GM23248 (cell line): ENCODE measurements around the gene MMEL1. TPM values are rescaled to one million over a fixed set of nuclear protein-coding genes. Genes with fewer than 3 reads are reported as not detected.
A peak's percentile ranks its signal among the peaks of the same experiment; 100 is the strongest.

Experiments
- DNase-seq: peaks from one replicate; pipeline ENCODE4 v3.0.0-alpha.2; 2015
- H2AFZ ChIP-seq: fragments of 200-600 bp; sonication (generic); 2 replicates; pipeline ENCODE4 v1.6.1; 2016; ENCODE audit warnings: antibody characterized with exemption
- H3F3A ChIP-seq: fragments of 200-600 bp; sonication (generic); 2 replicates; pipeline ENCODE4 v1.6.1; 2016; ENCODE audit warnings: mild to moderate bottlenecking, antibody characterized with exemption, mixed run types; ENCODE audit not compliant: insufficient read depth
- H3K27ac ChIP-seq: fragments of 200-600 bp; sonication (generic); 2 replicates; pipeline ENCODE4 v1.5.1; 2016; ENCODE audit warnings: mild to moderate bottlenecking
- H3K27me3 ChIP-seq: fragments of 200-600 bp; sonication (generic); replicated peaks from 2 replicates; pipeline ENCODE4 v1.6.1; 2016; ENCODE audit warnings: mild to moderate bottlenecking; ENCODE audit not compliant: insufficient read depth
- H3K36me3 ChIP-seq: fragments of 200-600 bp; sonication (generic); 2 replicates; pipeline ENCODE4 v1.6.1; 2016; ENCODE audit warnings: low read depth, mild to moderate bottlenecking
- H3K4me1 ChIP-seq: fragments of 200-600 bp; sonication (generic); 2 replicates; pipeline ENCODE4 v1.6.1; 2016; ENCODE audit warnings: mild to moderate bottlenecking; ENCODE audit not compliant: insufficient read depth
- H3K4me2 ChIP-seq: fragments of 200-600 bp; sonication (generic); one replicate; pipeline ENCODE4 v1.6.1; 2016; ENCODE audit warnings: mild to moderate bottlenecking; ENCODE audit not compliant: unreplicated experiment
- H3K4me3 ChIP-seq: fragments of 200-600 bp; sonication (generic); 2 replicates; pipeline ENCODE4 v1.5.1; 2016; ENCODE audit warnings: mild to moderate bottlenecking
- H3K79me2 ChIP-seq: fragments of 200-600 bp; sonication (generic); 2 replicates; pipeline ENCODE4 v1.6.1; 2016; ENCODE audit warnings: mild to moderate bottlenecking; ENCODE audit not compliant: insufficient read depth
- H3K9ac ChIP-seq: fragments of 200-600 bp; sonication (generic); 2 replicates; pipeline ENCODE4 v1.6.1; 2016; ENCODE audit warnings: mild to moderate bottlenecking
- H3K9me2 ChIP-seq: fragments of 200-600 bp; sonication (generic); 2 replicates; pipeline ENCODE4 v1.6.1; 2016; ENCODE audit warnings: mixed run types, mild to moderate bottlenecking, moderate library complexity; ENCODE audit not compliant: insufficient read depth
- H3K9me3 ChIP-seq: fragments of 200-600 bp; sonication (generic); one replicate; pipeline ENCODE4 v1.6.1; 2017; ENCODE audit warnings: low read depth
- H4K20me1 ChIP-seq: fragments of 200-600 bp; sonication (generic); 2 replicates; pipeline ENCODE4 v1.6.0; 2016; ENCODE audit not compliant: insufficient read depth
- EZH2 ChIP-seq: fragments of 200-600 bp; sonication (generic); IDR thresholded peaks from 2 replicates; pipeline ENCODE4 v1.6.1; 2018; ENCODE audit warnings: antibody characterized with exemption, mild to moderate bottlenecking; ENCODE audit not compliant: insufficient read depth, poor library complexity, severe bottlenecking
- EZH2phosphoT487 ChIP-seq: fragments of 200-600 bp; sonication (generic); IDR thresholded peaks from 2 replicates; pipeline ENCODE4 v1.6.1; 2018; ENCODE audit warnings: antibody characterized with exemption, moderate library complexity, mild to moderate bottlenecking, low read depth; ENCODE audit not compliant: insufficient read depth
- WGBS, 2 experiments: methylation state at CpG; one replicate each; pipeline ENCODE4 v1.1.6; 2015 to 2017; ENCODE audit warnings: low lambda C conversion rate in 2 of 2, low coverage in 1 of 2; ENCODE audit errors: missing lambda C conversion rate in 2 of 2; 5-methylcytosine and 5-hydroxymethylcytosine counted together
- in situ Hi-C: fragments of 300-500 bp; cut with MboI; formaldehyde crosslinking; loops from 2 replicates; pipeline ENCODE4 v1.15.0; 2020
- polyA plus RNA-seq: library from polyadenylated mRNA; unstranded; fragments of >200 nt; fragmentation: Nextera tagmentation; extraction: Ambion mirVana; gene quantifications from 2 replicates; pipeline ENCODE4 v1.2.1, GENCODE V29; 2016
- total RNA-seq: library from RNA; depleted of rRNA; stranded (reverse); fragments of >200 nt; shearing (Covaris generic); gene quantifications from 2 replicates; pipeline ENCODE4 v1.2.3, GENCODE V29; 2014

MMEL1 gene
- total and polyA plus RNA-seq, 2 experiments from 2014 or later = not detected

DNA sequence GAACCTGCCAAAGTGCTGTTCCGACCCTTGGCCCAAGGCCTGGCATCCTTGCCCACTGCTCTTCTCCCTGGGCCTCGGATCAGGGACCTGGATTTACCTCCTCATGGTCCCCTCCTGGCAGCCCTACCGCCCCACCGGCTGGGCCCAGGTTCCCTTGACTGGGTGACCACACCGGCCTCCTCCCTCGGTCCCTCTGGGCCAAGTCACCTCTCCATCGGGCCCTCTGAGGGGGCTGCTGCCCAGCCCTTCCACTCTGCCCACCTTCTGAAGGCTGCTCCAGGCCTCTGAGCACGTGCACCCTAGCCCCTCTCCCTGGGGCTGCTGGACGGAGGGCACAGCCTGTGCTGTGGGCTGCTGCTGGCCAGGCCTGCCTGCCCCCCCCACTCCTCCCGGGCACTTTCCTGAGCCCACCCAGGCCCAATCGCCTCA lies 9.3 kb upstream of the MMEL1 start:
- Histone ChIP-seq H3K4me1 (no peaks in the 10 kb centered on the region), H3K27ac (no peak overlapping the region), H3K27me3 (no peaks in the 10 kb centered on the region), H3K9me2 (no peaks in the 10 kb centered on the region), H3K36me3 (no peaks in the 10 kb centered on the region), H3K9ac (peak overlapping the region; percentile 83), H3K79me2 (no peaks in the 10 kb centered on the region), H3K4me3 (peak overlapping the region; percentile 83), H4K20me1 (no peaks in the 10 kb centered on the region), H3K9me3 (no peaks in the 10 kb centered on the region), H3K4me2 (peak overlapping the region; percentile 72), H3F3A (no peaks in the 10 kb centered on the region), H2AFZ (peak overlapping the region; percentile 96)
- no peak for TF ChIP-seq EZH2
- TF ChIP-seq EZH2phosphoT487 = no peak
- WGBS, 2 experiments = 48 to 50% methylated on average over 9 to 11 of the region's 11 CpGs
- in situ Hi-C loops = no loop called here
- DNase-seq = no peak

- no peak for TF ChIP-seq EZH2phosphoT487
- TF ChIP-seq EZH2 = no peak
- no peaks in the 10 kb centered on the region for H3K27me3 ChIP-seq
- 90 to 91% methylated on average over 33 to 34 of the region's 34 CpGs for WGBS, 2 experiments
- H3K9me2 ChIP-seq = no peaks in the 10 kb centered on the region
- no peak overlapping the region for H3K27ac ChIP-seq
- DNase-seq = no peak
- H3K4me1 ChIP-seq = no peaks in the 10 kb centered on the region
- H3K4me2 ChIP-seq = no peak overlapping the region
- H3K9me3 ChIP-seq = no peaks in the 10 kb centered on the region
- H2AFZ ChIP-seq = no peak overlapping the region
- H3K36me3 ChIP-seq = no peaks in the 10 kb centered on the region
- H3F3A ChIP-seq = no peaks in the 10 kb centered on the region
- in situ Hi-C loops = no loop called here
- H4K20me1 ChIP-seq = no peaks in the 10 kb centered on the region
- peak overlapping the region; percentile 83 for H3K9ac ChIP-seq
- peak overlapping the region; percentile 83 for H3K4me3 ChIP-seq
- no peaks in the 10 kb centered on the region for H3K79me2 ChIP-seq
These were observed 8.7 kb upstream of the MMEL1 start for GRCh38 chr1:2641381-2642130.

- TF ChIP-seq EZH2 (no peak), EZH2phosphoT487 (no peak)
- H3F3A ChIP-seq = no peaks in the 10 kb centered on the region
- no peak overlapping the region for H3K4me2 ChIP-seq
- no peaks in the 10 kb centered on the region for H4K20me1 ChIP-seq
- no peak for DNase-seq
- no peak overlapping the region for H3K4me3 ChIP-seq
- no peaks in the 10 kb centered on the region for H3K36me3 ChIP-seq
- no peaks in the 10 kb centered on the region for H3K9me2 ChIP-seq
- WGBS, 2 experiments = 74 to 97% methylated on average over 3 of the region's 3 CpGs
- H3K27me3 ChIP-seq = no peaks in the 10 kb centered on the region
- no peaks in the 10 kb centered on the region for H3K4me1 ChIP-seq
- no peak overlapping the region for H2AFZ ChIP-seq
- in situ Hi-C loops = no loop called here
- H3K9ac ChIP-seq = no peak overlapping the region
- H3K27ac ChIP-seq = no peak overlapping the region
- no peaks in the 10 kb centered on the region for H3K9me3 ChIP-seq
- no peaks in the 10 kb centered on the region for H3K79me2 ChIP-seq
These were observed 7.8 kb upstream of the MMEL1 start for GRCh38 chr1:2640626-2641025.

DNA sequence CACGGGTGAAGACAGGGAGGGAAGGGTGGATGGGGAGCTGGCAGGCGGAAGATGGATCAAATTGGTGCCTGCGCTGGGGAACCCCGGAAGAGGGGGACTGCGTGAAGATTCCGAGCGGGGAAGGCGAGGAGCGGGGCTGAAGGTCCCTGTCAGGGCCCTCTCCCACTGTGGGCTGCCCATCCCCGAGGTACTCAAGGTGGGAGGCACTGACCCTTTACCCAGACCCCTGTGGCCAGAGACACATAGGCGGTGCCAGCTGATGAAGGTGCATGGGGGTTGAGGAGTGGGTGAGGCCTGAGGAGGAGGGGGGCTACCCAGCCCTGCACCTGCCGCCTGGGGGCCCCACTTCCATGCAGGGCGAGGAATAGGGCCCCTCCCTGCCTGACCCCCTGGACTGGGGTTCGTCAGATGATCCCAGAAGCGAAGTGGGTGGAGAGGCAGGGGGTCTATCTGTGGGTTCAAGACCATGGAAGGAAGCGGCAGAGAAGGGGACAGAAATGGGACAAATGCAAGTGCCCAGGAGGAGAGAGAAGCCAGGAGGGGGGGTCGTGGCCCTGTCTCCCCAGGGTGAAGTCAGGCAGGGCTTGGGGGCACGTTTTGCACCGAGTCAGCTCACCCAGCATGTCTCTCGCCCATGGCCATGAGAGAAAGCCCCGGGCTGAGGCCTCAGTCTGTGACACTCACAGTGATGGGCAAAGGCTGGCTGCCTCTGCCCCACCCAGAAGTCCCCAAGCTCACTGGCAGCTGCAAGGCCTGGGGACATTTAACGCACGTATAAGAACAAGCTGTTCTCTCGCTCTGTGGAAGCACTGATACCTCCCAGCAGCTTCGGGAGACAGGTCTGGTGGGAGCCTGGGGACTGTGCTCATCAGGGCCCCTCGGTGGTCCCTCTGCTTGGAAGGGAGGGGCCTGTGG lies 7.0 kb upstream of the MMEL1 start:
- TF ChIP-seq EZH2phosphoT487 = no peak
- no peak for TF ChIP-seq EZH2
- Histone ChIP-seq H3K4me2 (no peak overlapping the region), H3K9me2 (no peaks in the 10 kb centered on the region), H3K4me3 (no peak overlapping the region), H3F3A (no peaks in the 10 kb centered on the region), H3K36me3 (no peaks in the 10 kb centered on the region), H3K79me2 (no peaks in the 10 kb centered on the region), H3K27me3 (no peaks in the 10 kb centered on the region), H4K20me1 (no peaks in the 10 kb centered on the region), H3K4me1 (no peaks in the 10 kb centered on the region), H2AFZ (no peak overlapping the region), H3K27ac (no peak overlapping the region), H3K9me3 (no peaks in the 10 kb centered on the region), H3K9ac (no peak overlapping the region)
- in situ Hi-C loops = no loop called here
- 45 to 56% methylated on average over 15 to 26 of the region's 26 CpGs for WGBS, 2 experiments
- no peak for DNase-seq
